ENCODE results near the gene CRACDL.

Gene CRACDL

GRCh38 chr2:98744595-98744994 is 191.4 kb downstream of the CRACDL start:
- no peak for FAIRE-seq

Measured in colon (tissue), 2 donors.